HG03196 (cell line): Measurements from ENCODE around the gene ZBTB20.

ENCODE experiments used
- ATAC-seq: cut with Tn5 transposase; IDR thresholded peaks from one replicate; pipeline ENCODE4 v1.9.1; 2021; ENCODE audit not compliant: unreplicated experiment

The ZBTB20 gene

DNA sequence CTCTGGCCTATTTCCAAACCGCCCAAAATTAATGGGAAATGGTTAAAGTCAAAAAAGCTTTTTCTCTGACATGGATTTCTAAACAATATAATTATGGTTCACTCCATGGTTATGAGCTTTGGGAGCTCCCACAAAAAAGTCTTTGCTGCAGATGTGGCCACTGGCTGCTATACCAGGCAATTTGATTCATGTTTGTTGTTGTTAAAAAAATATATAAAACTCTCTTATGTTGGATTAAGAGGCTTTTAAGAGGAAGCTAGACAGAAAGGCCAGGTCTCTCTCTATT is 594.6 kb downstream of the ZBTB20 start:
- no peak for ATAC-seq

DNA sequence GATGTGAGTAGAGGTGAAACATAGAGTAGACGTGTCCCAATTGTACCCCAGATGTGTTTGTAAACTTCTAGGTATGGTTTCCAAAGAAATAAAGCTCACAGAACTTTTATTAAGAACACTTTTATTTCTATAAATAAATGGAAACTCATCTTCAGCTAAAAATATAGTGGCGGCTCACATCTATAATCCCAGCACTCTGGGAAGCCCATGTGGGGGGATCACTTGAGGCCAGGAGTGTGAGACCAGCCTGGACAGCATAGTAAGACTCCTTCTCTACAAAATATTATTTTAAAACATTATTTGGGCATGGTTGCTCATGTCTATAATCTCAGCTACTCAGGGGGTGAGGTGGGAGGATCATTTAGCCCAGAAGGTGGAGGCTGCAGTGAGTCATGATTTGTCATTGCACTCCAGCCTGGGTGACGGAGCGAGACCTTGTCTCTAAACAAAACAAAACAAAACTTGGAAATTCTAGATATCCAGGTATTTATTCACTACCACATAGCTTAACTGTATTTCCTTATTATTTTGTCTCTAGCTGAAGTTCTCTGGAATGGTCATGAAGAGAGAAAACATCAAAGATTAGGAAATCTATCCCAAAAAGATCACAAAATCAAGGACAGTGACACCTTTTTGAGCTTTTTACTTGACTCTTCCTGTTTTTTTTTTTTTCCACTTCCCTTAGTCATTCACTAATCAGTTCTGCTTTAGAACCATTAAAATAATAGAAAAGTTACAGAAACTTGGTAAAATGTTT is 595.1 kb downstream of the ZBTB20 start:
- ATAC-seq = no peak

DNA sequence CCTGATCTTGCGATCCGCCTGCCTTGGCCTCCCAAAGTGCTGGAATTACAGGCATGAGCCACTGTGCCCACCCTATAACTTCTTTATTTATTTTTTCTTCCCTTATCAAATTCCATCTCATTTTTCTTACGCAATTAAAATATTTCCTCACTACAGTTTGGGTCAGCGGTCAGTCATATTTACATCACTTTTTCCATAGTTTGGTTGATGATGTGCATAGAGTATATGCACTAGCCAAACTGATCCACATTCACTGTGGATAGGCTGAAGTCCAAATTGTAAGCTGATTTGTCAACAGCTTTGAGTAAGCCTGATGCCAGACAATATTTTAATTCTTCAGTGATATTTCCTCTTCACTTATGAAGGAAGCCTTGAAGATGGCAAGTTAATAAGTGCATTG is 596.9 kb downstream of the ZBTB20 start:
- no peak for ATAC-seq

DNA sequence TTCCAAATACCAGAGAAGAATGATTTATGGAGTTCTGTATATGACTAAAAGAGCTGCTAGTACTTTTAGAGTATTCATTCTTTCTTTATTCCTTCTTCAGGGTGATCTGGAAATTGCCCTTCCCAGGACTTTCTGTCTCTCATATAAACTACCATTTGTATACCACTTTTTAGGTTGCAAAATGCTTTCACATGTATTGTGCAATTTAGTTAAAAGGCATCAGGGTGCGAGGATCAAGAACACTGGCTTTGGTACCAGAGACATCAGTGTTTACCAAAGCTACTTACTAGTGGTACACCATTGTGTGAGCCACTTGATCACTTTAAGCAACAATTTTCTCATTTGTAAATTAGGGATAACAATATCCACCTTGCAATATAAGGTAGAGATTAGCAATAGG is 601.9 kb downstream of the ZBTB20 start:
- no peak for ATAC-seq

DNA sequence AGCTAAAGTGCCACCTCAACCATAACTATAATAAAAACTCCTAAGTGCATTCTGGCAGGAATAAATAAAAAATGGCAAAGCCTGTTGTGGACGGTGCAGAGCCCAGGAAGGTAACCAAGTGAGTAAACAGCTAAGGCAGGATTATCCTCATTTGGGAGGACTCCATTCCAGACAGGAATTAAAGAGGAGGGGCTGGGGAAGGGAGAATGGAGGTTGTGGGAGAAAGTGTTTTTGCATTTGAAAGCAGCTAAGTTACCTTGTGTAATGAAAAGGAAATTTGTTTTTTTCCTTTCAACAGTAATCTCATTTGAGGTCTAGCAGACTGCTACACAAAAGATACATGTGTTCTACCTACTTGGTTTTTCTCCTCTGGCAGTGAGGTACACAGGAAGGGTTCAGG is 604.7 kb downstream of the ZBTB20 start:
- ATAC-seq = no peak

DNA sequence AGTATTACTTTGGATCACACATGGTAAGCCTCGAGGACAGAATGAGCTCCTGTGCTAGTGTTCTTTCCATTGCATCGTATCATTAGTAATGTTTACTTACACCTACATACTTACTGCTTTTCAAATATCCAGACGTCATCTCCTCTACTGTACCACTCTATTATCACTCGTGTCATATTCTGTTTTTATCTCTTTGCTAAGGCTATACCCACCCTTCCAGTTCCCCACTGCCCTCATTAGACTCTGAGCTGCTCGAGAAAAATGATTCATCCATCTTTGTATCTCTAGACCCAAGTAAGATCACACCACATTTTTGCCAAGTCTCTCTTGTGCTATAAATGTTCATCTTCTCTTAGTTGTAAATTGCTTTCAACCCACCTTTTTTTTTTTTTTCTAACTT is 607.6 kb downstream of the ZBTB20 start:
- ATAC-seq = no peak

DNA sequence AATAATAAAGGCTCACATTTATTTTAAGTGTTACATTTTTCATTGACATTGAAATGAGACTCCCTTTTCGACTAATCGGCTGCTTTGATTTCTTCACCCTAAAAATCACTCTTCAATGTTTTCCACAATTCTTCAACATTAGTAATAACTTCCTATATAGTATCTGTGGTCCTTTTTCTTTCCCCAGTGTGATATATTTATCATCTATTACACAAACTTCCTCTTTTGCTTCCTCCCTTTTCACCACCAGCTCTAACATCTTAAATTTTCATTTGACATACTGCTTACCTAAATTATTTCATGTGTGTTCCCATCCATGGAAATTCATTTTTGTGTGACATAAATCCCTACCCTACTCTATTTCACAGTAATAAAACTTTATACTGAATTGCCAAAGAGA is 608.9 kb downstream of the ZBTB20 start:
- ATAC-seq = no peak

DNA sequence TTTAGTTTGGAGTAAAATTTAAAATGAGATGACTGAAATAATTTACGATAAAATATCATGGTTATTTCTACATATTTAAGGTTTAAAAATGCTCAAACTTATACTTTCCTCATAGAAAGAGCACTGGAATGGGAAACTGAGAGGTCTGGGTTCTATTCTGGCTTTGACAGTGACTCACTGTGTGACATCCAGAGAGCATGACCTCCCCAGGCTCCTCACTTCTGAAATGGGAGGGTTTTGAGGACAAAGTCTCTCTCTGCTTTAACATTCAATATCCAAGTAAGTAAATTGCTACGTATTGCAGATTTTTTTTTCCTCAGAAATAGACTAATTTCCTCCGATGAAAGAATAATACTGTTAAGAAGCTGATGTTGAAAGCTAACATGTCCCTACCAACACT is 618.6 kb downstream of the ZBTB20 start:
- no peak for ATAC-seq

DNA sequence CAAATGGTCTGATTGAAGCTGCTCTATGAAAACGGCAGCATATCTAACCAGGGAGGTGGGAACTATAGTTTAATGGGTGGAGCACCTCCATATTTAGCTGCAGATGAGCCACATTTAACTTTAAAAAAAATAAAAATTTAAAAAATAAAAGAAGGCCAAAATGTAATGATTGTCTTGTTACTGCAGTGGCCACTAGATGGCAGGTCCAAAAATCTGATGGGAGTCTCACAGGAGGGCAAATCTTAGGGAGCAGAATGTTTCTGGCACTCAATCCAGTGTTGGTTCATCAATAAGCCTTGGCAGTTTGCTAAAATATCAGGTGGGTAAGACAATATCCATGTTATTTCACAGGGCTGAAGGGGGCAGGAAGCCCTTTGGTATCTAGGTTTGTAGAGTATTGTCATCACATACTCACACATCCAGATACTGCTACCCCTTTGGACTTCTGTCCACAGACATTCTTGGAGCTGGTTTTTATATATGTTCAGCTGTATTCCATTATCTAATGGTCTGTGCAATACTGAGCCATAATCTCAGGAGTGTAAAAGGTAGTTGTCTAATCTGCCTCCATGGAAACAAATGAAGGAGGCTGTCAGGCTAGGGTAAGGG is 619.9 kb downstream of the ZBTB20 start:
- ATAC-seq = no peak

DNA sequence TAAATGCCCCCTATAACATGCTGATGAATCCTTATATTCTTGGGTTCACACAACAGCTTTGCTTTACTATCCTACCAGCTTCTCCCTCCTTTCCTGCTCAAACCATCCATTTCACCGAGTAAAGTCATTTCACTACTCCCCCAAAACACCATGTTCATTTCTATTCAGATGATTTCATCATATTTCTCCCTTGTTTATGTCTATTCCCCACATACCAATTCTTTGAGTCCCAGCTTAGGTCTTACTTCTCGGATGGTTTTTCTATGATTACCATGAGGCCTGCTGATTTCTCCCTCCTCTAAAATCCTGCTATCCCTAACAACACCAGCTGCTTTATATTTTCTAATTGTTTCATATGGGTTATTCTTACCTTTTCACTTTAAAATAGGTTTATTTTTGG is 621.8 kb downstream of the ZBTB20 start:
- ATAC-seq = no peak

DNA sequence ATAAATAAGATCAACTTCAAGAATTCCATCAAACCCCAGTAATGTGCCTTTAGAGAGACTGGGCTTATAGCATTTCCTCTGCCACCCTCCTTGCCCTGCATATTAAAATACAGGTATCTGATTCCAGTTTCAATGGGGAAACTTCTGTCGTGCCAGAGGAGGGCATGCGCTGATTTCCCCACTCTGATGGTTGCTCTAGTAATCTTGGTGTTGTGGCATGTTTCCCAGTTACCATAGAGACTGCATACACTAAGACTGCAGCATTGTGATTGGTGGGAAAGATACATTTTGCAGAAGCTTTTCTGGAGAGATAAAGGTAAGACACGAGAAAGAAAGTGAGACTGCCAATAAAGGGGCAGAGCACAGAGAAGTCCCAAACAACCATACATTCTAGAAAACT is 627.7 kb downstream of the ZBTB20 start:
- ATAC-seq = no peak

DNA sequence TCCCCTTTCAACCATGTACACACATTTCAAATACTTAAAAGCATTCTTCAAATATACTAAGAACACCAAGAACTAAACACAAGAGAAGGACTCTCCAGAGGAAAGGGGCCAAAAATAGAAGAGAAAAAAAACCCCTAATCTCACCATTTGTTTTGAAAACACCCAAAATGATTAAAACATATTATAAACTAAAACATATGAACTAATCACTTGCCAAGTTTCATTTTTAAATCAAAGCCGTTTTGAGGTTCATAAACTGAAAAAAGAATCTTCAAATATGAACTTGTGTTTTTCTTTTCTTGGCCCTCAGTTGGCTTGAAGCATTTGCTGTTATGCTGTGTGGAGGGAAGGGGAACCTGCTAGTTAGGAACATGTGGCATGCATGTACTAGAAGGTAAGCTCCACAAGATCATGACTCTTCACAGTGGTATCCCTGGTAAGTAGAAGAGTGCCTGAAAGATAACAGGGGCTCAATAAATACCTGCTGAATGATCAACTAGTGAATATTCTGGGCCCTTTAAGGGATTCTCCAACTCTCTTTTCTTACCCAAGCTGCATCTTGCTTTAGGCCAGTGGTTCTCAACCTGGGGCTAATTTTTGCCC is 628.8 kb downstream of the ZBTB20 start:
- no peak for ATAC-seq

DNA sequence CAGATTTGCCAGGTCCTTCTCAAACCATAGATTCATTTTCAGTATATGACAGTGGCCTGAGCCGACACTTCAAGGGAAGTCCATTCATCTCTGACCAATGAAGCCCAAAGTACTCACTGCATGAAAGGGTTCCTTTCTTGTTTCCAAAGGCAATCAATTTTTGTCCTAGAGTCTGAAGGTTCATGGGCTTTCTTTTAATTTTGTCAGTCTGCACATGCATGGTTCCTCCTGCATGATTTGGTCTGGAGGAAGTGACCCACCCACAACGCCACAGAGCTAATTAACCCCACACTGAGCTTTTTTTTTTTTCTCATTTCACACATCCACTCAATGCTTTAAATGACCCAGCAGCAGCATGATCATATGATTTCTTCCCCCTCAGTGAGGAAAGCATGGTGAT is 636.9 kb downstream of the ZBTB20 start:
- no peak for ATAC-seq

DNA sequence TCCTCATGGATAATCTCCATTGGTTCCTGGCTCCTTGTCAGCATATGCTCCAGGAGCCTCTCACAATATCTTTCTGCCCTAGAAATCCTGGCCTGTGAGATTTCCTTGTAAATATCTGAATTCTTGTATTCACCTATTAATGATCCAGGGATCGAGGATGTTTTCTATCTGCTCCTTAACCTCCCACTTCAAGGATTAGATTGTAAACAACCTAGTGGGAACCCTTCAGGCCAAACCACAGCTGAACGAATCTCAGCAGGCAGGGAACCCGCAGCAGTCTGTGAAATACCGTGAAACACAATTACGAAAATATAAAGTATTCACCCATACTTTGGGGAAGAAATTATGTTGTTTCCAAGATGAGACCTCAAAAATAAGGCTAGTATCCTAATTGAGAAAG is 637.3 kb downstream of the ZBTB20 start:
- no peak for ATAC-seq

DNA sequence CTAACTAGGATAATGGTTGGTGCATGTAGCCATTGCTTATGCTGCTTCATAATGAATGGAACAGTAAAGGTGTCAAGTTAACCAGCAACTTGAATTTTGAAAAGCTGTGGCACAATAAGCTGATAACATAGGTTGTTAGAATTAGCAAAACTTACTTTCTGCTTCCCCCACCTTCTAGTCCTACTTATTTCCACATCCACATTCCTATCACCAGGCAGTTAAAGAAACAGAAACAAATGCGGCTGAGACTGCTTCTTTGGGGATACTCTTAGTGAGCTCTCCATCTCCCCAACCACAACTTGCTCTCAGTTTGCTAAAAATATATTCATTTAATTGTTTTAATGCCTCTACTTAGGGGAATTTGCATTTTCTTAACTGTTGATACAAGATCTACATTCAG is 638.1 kb downstream of the ZBTB20 start:
- ATAC-seq = no peak

DNA sequence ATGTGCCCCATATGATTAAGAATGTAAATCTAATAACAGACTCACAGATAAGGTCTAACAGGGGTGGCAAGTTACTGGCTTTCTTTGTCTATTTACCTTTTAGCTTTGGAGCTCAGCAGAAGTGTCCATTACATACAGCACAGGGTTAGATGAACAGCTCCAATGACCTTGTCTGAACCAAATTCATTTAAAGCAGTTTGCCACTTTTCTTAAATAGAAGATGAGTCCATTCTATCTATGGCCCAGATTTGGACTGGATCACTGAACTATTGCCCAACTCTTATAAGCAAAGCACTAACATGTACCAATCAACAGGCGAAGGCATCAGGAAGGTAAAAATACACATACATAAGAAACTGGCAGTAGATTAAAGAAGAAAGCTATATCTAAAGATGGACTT is 638.9 kb downstream of the ZBTB20 start:
- ATAC-seq = no peak

DNA sequence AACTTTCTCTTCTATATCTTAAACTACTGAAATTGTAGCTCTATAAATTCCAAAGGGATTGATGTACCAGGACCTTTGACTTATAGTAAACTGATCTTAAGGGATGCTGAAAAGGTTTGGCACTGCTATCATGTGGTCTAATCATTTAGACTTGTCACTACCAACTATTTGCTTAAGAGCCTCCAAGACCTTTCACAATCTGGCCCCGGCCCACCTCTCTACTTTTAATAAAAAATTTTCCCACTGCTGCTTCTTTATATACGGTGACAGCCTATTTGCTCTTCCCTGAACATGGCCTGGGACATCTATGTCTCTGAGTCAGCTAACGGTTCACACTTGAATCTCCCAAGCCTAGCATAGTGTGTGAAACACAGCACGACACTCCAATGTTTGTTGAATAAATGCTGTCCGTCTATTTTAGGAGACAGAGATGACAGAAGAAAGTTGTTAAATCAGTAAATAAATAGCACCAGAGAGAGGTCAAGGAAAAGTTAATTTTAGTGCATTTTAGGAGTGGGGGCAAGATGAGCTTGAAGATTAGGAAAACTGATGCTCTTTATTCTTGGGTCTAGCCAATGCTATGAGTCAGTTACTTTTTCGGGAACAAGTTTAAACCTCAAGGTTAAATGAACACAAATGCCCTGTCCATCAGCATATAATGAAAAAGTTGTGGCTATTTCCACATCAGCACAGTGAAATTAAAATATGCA is 640.3 kb downstream of the ZBTB20 start:
- ATAC-seq = no peak

DNA sequence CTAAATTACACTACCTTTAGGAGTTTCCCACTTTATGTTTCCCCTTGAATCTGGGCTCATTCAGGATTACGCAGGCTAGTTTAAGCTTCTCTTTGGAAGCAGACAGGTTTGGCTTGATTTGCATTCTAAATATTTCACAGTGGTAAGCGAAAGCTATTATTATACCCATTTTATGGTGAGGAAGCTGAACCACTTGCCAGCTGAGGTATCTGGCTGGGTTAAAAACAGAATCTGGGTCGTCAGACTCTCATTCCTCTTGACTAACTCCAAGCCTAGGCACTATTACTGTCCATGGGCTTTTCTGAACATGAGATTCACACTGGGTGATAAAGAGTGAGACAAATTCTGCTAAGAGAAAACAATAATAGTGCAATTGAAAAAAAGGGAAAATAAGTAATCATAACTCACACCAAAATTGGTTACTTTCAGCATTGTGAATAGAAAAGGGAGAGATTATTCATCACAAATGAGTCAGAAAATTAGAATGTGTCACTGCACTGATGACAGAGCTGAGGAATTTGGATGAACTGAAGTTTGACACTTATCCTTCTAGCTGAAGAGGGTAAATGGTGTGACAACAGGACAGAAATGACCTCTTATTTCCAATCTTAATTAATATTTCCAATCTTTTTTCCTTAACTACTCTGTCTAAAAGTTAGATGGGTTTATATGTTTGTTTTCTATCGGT is 642.0 kb downstream of the ZBTB20 start:
- ATAC-seq = no peak

DNA sequence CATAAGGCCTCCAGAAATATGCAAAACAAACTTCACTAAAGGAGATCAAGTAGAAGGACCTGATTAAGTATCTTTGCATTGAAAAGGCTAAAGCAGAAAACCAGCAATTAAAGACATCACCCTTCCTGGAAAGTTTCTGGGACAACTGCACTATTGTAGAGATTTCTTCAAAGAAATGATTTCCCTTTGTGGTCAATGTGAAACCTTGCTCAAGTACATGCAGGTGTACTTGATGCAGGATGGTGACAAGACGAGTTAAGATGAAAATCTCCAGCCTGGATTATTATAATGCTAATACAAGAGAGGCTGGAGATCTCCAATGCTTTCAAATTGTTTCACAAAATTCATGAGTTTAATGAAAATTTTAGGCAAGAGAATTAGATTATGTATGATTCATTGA is 644.9 kb downstream of the ZBTB20 start:
- no peak for ATAC-seq

DNA sequence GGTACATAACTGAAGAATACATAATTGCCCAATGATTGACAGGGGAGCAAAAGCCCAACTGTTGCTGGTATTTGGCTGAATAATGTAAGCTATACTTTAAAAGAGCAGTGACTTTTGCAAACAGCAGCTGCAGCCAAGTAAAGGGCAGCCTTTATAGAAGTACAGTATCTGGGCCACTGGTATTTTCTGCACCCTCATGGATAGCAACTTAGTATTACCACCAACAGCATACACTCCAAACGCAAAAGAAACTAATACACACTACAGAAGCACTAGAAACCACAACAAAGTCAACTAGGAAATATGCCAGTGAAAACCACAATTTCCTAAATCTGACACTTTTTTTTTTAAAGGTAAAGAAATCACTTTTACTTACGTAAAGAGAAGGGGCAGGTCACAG is 647.1 kb downstream of the ZBTB20 start:
- ATAC-seq = no peak

DNA sequence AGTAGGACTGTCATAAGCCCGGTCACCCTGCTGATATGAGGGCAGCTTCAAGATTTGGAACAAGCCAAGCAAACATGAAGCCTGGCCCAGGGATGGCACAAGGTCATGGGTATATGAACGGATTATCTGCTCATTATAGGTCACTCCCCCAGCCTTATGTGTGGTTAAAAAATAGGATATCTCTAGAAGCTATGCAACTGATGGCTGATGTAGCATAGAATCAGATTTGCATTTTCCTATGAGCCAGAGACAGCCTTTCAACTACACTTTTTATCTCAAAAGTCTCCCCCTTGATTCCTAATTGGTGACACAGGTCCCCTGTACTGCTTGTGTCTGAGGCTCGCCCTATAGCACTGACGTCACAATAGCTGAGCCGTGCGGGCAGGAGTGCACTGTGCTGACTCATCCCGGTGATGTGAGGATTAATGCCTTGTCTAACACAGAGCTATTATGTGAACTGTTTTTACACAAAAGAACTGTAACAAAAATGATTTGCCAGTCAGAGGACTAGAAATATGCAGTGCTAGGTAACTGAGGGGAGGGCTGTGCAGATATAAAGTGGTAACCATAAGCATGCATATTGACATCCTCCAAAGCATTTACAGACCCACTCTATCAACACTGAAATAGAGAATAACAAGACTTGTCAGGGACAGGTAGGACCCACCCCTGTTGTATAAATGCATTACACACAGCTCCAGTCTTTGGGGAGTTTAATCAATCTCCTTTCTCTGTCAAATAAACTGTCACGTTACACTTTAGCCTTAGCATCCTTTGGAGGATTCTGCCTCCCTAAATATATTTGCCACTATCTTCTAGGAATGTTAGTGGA is 648.3 kb downstream of the ZBTB20 start:
- no peak for ATAC-seq
